K562 (cell line): ENCODE data around the gene EPS8L1. TPM values are rescaled to one million over a fixed set of nuclear protein-coding genes. Genes with fewer than 3 reads are reported as not detected.

ENCODE experiments used
- FOSL1 ChIP-seq: fragments of 200-800 bp; sonication (Bioruptor generic); conservative IDR thresholded peaks from 2 replicates; pipeline ENCODE4 v1.6.1; 2016; ENCODE audit warnings: missing genetic modification characterization, missing compliant biosample characterization
- HDAC1 ChIP-seq, 2 experiments: fragments of 450-650 bp; IDR thresholded peaks; 2 replicates each; pipeline ENCODE4 v1.6.1; 2016 to 2017; ENCODE audit warnings: inconsistent platforms in 1 of 2, mild to moderate bottlenecking in 1 of 2, moderate library complexity in 1 of 2
- KDM1A ChIP-seq, 2 experiments: fragments of 450-650 bp; IDR thresholded peaks; 2 replicates each; pipeline ENCODE4 v1.6.1; 2016; ENCODE audit warnings: mild to moderate bottlenecking in 2 of 2
- KDM5B ChIP-seq: fragments of 200-600 bp; sonication (generic); IDR thresholded peaks from 2 replicates; pipeline ENCODE4 v1.6.1; 2012; ENCODE audit warnings: low read depth, mild to moderate bottlenecking, moderate library complexity, low read length, control low read depth, inconsistent platforms; ENCODE audit not compliant: insufficient replicate concordance
- L3MBTL2 ChIP-seq: fragments of 450-650 bp; IDR thresholded peaks from 2 replicates; pipeline ENCODE4 v1.6.1; 2016; ENCODE audit warnings: mild to moderate bottlenecking, moderate library complexity
- NRF1 ChIP-seq, 2 experiments: fragments of 450-650 bp; IDR thresholded peaks in 1 of 2; conservative IDR thresholded peaks in 1 of 2; 2 replicates each; pipeline ENCODE4 v1.6.1; 2014; ENCODE audit warnings: mild to moderate bottlenecking in 2 of 2
- PHF21A ChIP-seq: fragments of 450-650 bp; IDR thresholded peaks from 2 replicates; pipeline ENCODE4 v1.6.1; 2017; ENCODE audit warnings: low read depth, borderline replicate concordance
- PHF8 ChIP-seq: fragments of 200-600 bp; sonication (generic); IDR thresholded peaks from 2 replicates; pipeline ENCODE4 v1.6.1; 2012; ENCODE audit warnings: mixed run types, mild to moderate bottlenecking, inconsistent platforms, low read length, moderate library complexity, borderline replicate concordance
- POLR2A ChIP-seq: fragments of 450-650 bp; conservative IDR thresholded peaks from 2 replicates; pipeline ENCODE4 v1.6.1; 2016
- POLR2G ChIP-seq: fragments of 200-400 bp; formaldehyde crosslinking; IDR thresholded peaks from 2 replicates; pipeline ENCODE4 v1.6.1; 2017; ENCODE audit warnings: low read depth, mild to moderate bottlenecking, antibody characterized with exemption, low read length, moderate library complexity
- PRDM10 ChIP-seq: fragments of 450-650 bp; IDR thresholded peaks from 2 replicates; pipeline ENCODE4 v1.6.1; 2018; ENCODE audit not compliant: partially characterized antibody
- SPI1 ChIP-seq: IDR thresholded peaks from 2 replicates; pipeline ENCODE4 v1.6.1; 2011; ENCODE audit warnings: low read depth, low read length, control low read depth, borderline replicate concordance
- polyA plus RNA-seq, 8 experiments: library from polyadenylated mRNA; depleted of rRNA in 4 of 8; stranded (reverse) in 5 of 8; unstranded in 3 of 8; fragments of >200 nt; fragmentation: Nextera tagmentation in 2 of 8; fragmentation: Illumina TruSeq in 1 of 8; extraction: Ambion mirVana in 2 of 8; extraction: Trizol in 1 of 8; gene quantifications; 2 replicates each; pipeline versions ENCODE4 v1.2.1 to v1.2.3, GENCODE V29; 2011 to 2014; ENCODE audit warnings: inconsistent platforms in 1 of 8, missing spikeins in 1 of 8
- total RNA-seq, 7 experiments: library from RNA; depleted of rRNA in 6 of 7; stranded (reverse); fragments of >200 nt in 6 of 7; fragmentation: Illumina TruSeq in 2 of 7; extraction: Trizol in 2 of 7; gene quantifications; 2 replicates each; pipeline versions ENCODE4 v1.2.1 to v1.2.3, GENCODE V29; 2011 to 2021; ENCODE audit warnings: low replicate concordance in 1 of 7
- TF ChIP-seq, protein P1 (sequence below): fragments of 150-350 bp; conservative IDR thresholded peaks from 2 replicates; pipeline ENCODE4 v1.6.1; 2014; ENCODE audit warnings: low read length
- TF ChIP-seq, protein P2 (sequence below): fragments of 450-650 bp; IDR thresholded peaks from 2 replicates; pipeline ENCODE4 v1.6.1; 2016
- TF ChIP-seq, protein P3 (sequence below): sonication (generic); formaldehyde crosslinking; IDR thresholded peaks from 2 replicates; pipeline ENCODE4 v1.9.0; 2022; ENCODE audit warnings: mild to moderate bottlenecking, missing genetic modification reagents

The EPS8L1 gene
- total and polyA plus RNA-seq, 9 of the 15 experiments (the other 6 are each of a cell fraction or from before 2014, with no cell fraction given): 0.35 to 22.1 (median 11.9) TPM

- TF ChIP-seq, protein P1, sequence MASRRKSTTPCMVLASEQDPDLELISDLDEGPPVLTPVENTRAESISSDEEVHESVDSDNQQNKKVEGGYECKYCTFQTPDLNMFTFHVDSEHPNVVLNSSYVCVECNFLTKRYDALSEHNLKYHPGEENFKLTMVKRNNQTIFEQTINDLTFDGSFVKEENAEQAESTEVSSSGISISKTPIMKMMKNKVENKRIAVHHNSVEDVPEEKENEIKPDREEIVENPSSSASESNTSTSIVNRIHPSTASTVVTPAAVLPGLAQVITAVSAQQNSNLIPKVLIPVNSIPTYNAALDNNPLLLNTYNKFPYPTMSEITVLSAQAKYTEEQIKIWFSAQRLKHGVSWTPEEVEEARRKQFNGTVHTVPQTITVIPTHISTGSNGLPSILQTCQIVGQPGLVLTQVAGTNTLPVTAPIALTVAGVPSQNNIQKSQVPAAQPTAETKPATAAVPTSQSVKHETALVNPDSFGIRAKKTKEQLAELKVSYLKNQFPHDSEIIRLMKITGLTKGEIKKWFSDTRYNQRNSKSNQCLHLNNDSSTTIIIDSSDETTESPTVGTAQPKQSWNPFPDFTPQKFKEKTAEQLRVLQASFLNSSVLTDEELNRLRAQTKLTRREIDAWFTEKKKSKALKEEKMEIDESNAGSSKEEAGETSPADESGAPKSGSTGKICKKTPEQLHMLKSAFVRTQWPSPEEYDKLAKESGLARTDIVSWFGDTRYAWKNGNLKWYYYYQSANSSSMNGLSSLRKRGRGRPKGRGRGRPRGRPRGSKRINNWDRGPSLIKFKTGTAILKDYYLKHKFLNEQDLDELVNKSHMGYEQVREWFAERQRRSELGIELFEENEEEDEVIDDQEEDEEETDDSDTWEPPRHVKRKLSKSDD: no peak
- TF ChIP-seq, protein P2, sequence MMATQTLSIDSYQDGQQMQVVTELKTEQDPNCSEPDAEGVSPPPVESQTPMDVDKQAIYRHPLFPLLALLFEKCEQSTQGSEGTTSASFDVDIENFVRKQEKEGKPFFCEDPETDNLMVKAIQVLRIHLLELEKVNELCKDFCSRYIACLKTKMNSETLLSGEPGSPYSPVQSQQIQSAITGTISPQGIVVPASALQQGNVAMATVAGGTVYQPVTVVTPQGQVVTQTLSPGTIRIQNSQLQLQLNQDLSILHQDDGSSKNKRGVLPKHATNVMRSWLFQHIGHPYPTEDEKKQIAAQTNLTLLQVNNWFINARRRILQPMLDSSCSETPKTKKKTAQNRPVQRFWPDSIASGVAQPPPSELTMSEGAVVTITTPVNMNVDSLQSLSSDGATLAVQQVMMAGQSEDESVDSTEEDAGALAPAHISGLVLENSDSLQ: peak; percentile 61; the same call in 1 of the 2 replicates
- TF ChIP-seq KDM5B (peak; percentile 55), SPI1 (peak; percentile 64), HDAC1 (IDR thresholded peaks at IDR 0.05) (peak in 1 of 2 experiments; percentile 44; a peak in 2 of 4 replicates), L3MBTL2 (peak; percentile 37; the same call in 1 of the 2 replicates), POLR2G (peak; percentile 30; the same call in 1 of the 2 replicates), POLR2A (peak; percentile 44; the same call in 1 of the 2 replicates), PRDM10 (peak; percentile 75), FOSL1 (tag) (0 out of 2 replicates have a peak, but pooled peaks have one; percentile 29), PHF8 (peak; percentile 27; the same call in 1 of the 2 replicates), KDM1A (IDR thresholded peaks at IDR 0.05) (peak; percentile 6 to 26; a peak in 2 of 4 replicates), PHF21A (0 out of 2 replicates have a peak, but pooled peaks have one; percentile 52), NRF1 (conservative IDR thresholded peaks at IDR 0.05 in 1 of 2, IDR thresholded peaks at IDR 0.05 in 1 of 2) (0 out of 4 replicates have a peak, but pooled peaks of 1 of the 2 experiments have one; percentile 17)
- TF ChIP-seq, protein P3, sequence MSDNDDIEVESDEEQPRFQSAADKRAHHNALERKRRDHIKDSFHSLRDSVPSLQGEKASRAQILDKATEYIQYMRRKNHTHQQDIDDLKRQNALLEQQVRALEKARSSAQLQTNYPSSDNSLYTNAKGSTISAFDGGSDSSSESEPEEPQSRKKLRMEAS (CRISPR knock-in tag): peak; percentile 19; the same call in 1 of the 2 replicates
Measured at GRCh38 chr19:55068950-55069864, 6.5 kb upstream of the EPS8L1 start (continued).
